ENCODE measurements around the gene CDK19.

DNA sequence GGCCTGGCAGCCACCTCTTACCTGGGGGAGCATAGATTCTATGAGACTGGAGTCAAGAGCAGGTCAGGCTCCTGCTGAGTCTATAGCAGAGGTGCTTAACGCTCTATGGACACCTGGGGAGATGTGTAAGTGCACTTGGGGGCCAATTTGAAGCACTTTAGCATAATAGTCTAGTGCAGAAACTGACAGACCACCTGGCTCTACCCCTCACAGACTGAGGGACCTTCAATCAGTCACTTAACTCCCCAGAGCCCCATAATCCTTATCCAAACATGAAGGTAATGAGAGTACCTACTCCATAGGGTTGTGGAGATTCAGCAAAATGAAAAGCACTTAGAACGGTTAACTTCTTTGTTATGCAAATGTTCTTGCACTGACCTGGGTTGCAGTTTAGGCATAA is 251.6 kb downstream of the CDK19 start:
- TF ChIP-seq CTCF (IDR thresholded peaks at IDR 0.05; ENCODE audit: low read length) = no peak
- no peak for TF ChIP-seq EZH2 (optimal IDR thresholded peaks at IDR 0.05; ENCODE audit: low read depth, low read length)
- TF ChIP-seq EZH2phosphoT487 (IDR thresholded peaks at IDR 0.05; ENCODE audit: low read length) = no peak

Data from MM.1S (cell line).